ENCODE measurements around the gene ADAMTS9.

- TF ChIP-seq POLR2AphosphoS5 (IDR thresholded peaks at IDR 0.05; ENCODE audit: low read depth, low read length) (no peak), TAF1 (IDR thresholded peaks at IDR 0.05; ENCODE audit: borderline replicate concordance, low read depth, low read length) (no peak)
Measured at GRCh38 chr3:64520334-64520733, 167.5 kb downstream of the ADAMTS9 start.
